LNCaP clone FGC (cell line): ENCODE measurements around the gene PPP2CA.
A peak's percentile ranks its signal among the peaks of the same experiment; 100 is the strongest.

Experiments
- DNase-seq: peaks from one replicate; pipeline ENCODE4 v3.0.0-alpha.2; 2011; ENCODE audit warnings: low read depth
- H3K4me3 ChIP-seq: 2 replicates; pipeline ENCODE4 v1.5.1; 2011; ENCODE audit warnings: mild to moderate bottlenecking, low read depth, low read length, control low read depth
- CTCF ChIP-seq: IDR thresholded peaks from 2 replicates; pipeline ENCODE4 v1.5.1; 2012; ENCODE audit warnings: mild to moderate bottlenecking; ENCODE audit not compliant: control insufficient read depth, insufficient read depth; ENCODE audit errors: extremely low read depth

The PPP2CA gene

GRCh38 chr5:134225780-134226440 is at the start of gene PPP2CA:
Gene PPP2CA (minus strand): TSS chr5:134226073. CDS start chr5:134225861, 212 bp downstream.
- peak; percentile 90 for DNase-seq
- TF ChIP-seq CTCF = no peak
- peak within 1 kb of the TSS; percentile 99 for H3K4me3 ChIP-seq

GRCh38 chr5:134273642-134274395 is 47.9 kb upstream of the PPP2CA start:
- H3K4me3 ChIP-seq = no peak overlapping the region
- no peak for DNase-seq
- TF ChIP-seq CTCF = no peak

GRCh38 chr5:134271059-134271458 is 45.2 kb upstream of the PPP2CA start:
- TF ChIP-seq CTCF = no peak
- no peak overlapping the region for H3K4me3 ChIP-seq
- DNase-seq = no peak

- no peak for DNase-seq
- no peak overlapping the region for H3K4me3 ChIP-seq
- TF ChIP-seq CTCF = no peak
These were observed 43.0 kb upstream of the PPP2CA start for GRCh38 chr5:134268919-134269318.

- no peak overlapping the region for H3K4me3 ChIP-seq
- no peak for DNase-seq
- TF ChIP-seq CTCF = no peak
These were observed 42.2 kb upstream of the PPP2CA start for GRCh38 chr5:134268019-134268601.

- DNase-seq = no peak
- no peak for TF ChIP-seq CTCF
- H3K4me3 ChIP-seq = no peak overlapping the region
These were observed 41.6 kb upstream of the PPP2CA start for GRCh38 chr5:134267366-134268018.
